Motor neuron (in vitro differentiated cells): ENCODE measurements around the gene RPGRIP1L. TPM values are rescaled to one million over a fixed set of nuclear protein-coding genes. Genes with fewer than 3 reads are reported as not detected.
"Not testable (repeated sequence)": the region's sequence is repeated elsewhere in the genome, so short reads cannot be mapped to it uniquely, and the experiment has no call there.

ENCODE experiments used
- ATAC-seq, 8 experiments: fragments of 200-7000 bp; cut with Tn5 transposase; replicated peaks in 6 of 8; 2 replicates each; pipeline ENCODE4 v1.8.0; 2021; ENCODE audit warnings: mild to moderate bottlenecking in 8 of 8, moderate library complexity in 8 of 8
- H3K27ac ChIP-seq, 2 donors: fragments of 250-450 bp; sonication (Bioruptor Pico); 2 replicates each; pipeline ENCODE4 v1.9.0; 2021; ENCODE audit warnings: antibody characterized with exemption in 2 of 2, mild to moderate bottlenecking in 2 of 2, moderate library complexity in 1 of 2
- H3K4me1 ChIP-seq, 2 donors: fragments of 250-450 bp; sonication (Bioruptor Pico); replicated peaks in 1 of 2; 2 replicates each; pipeline ENCODE4 v1.6.1; 2021; ENCODE audit warnings: antibody characterized with exemption in 2 of 2, mild to moderate bottlenecking in 2 of 2, moderate library complexity in 1 of 2
- H3K4me3 ChIP-seq, 5 donors: fragments of 250-450 bp; sonication (Bioruptor Pico); 2 replicates each; pipeline ENCODE4 v1.9.0; 2021; ENCODE audit warnings: antibody characterized with exemption in 5 of 5, mild to moderate bottlenecking in 5 of 5, moderate library complexity in 4 of 5
- WGBS, 10 experiments: fragments of 450-650 bp; shearing (Covaris generic); methylation state at CpG; one replicate each; pipeline ENCODE4 v1.0.0; 2022; 5-methylcytosine and 5-hydroxymethylcytosine counted together
- in situ Hi-C, 9 experiments: fragments of 400-800 bp; cut with MboI; loops; one replicate each; pipeline ENCODE4 v1.15.0; 2021; ENCODE audit warnings: low sequenced_read_pairs in 9 of 9, low pct_unique_long_range_greater_than_20kb in 2 of 9; ENCODE audit not compliant: unreplicated experiment in 9 of 9
- total RNA-seq, 8 experiments: library from RNA; unstranded; fragments of 300-600 nt; gene quantifications; 2 replicates each; pipeline versions ENCODE4 v1.2.3 to v1.2.4, GENCODE V29; 2022

The RPGRIP1L gene
- total RNA-seq, 8 experiments from 2014 or later = 9.2 to 27.5 (median 18.4) TPM

- no peak overlapping the region for H3K4me3 ChIP-seq
- ATAC-seq = no peak
- in situ Hi-C loops = no loop called here
- no peak overlapping the region for H3K27ac ChIP-seq
- peaks cover 11 to 13% of the 10 kb centered on the region in 2 donors for H3K4me1 ChIP-seq
- WGBS, 10 experiments = 54 to 100% (median 90%) methylated on average over 1 to 3 of the region's 3 CpGs; no CpG with 5 or more reads in 1 of the 10 experiments
These were observed 4.0 kb upstream of the RPGRIP1L start for GRCh38 chr16:53707671-53708070.

GRCh38 chr16:53704445-53704813 lies 770 bp upstream of the RPGRIP1L start:
- 3 to 31% (median 13%) methylated on average over 2 to 6 of the region's 6 CpGs for WGBS, 10 experiments
- ATAC-seq = no peak
- Histone ChIP-seq H3K27ac (peak overlapping the region; percentile 23 to 55), H3K4me1 (peaks cover 9 to 11% of the 10 kb centered on the region in 2 donors), H3K4me3 (peak overlapping the region; percentile 52 to 90 (median 67))
- in situ Hi-C loops = no loop called here

GRCh38 chr16:53698271-53698670 lies 5.4 kb downstream of the RPGRIP1L start:
- no CpG with 5 or more reads among the region's 31 CpGs for WGBS, 10 experiments
- H3K27ac ChIP-seq, H3K4me1 ChIP-seq, in situ Hi-C loops, H3K4me3 ChIP-seq, ATAC-seq: not testable (repeated sequence)

GRCh38 chr16:53695070-53695469 lies 8.6 kb downstream of the RPGRIP1L start:
- 29 to 100% (median 92%) methylated on average over 1 of the region's 1 CpG; no CpG with 5 or more reads in 5 of the 10 experiments for WGBS, 10 experiments
- in situ Hi-C loops = no loop called here
- no peak for ATAC-seq
- H3K27ac ChIP-seq = no peak overlapping the region
- no peak overlapping the region for H3K4me3 ChIP-seq
- peaks cover 0 to 13% of the 10 kb centered on the region in 2 donors for H3K4me1 ChIP-seq

- Histone ChIP-seq H3K27ac (peak overlapping the region in 1 of 2 donors; percentile 28), H3K4me3 (no peak overlapping the region), H3K4me1 (peaks cover 0 to 13% of the 10 kb centered on the region in 2 donors)
- WGBS, 10 experiments = 0 to 96% (median 89%) methylated on average over 1 to 5 of the region's 5 CpGs; no CpG with 5 or more reads in 1 of the 10 experiments
- peak in 2 of 8 experiments; percentile 55 to 65 for ATAC-seq
- in situ Hi-C loops = no loop called here
These were observed 10.3 kb downstream of the RPGRIP1L start for GRCh38 chr16:53693320-53693719.

GRCh38 chr16:53692146-53692545 lies 11.5 kb downstream of the RPGRIP1L start:
- in situ Hi-C loops = no loop called here
- 23 to 97% (median 91%) methylated on average over 2 to 5 of the region's 5 CpGs for WGBS, 10 experiments
- ATAC-seq = no peak
- Histone ChIP-seq H3K27ac (no peak overlapping the region), H3K4me1 (peaks cover 0 to 13% of the 10 kb centered on the region in 2 donors), H3K4me3 (no peak overlapping the region)

GRCh38 chr16:53690771-53691170 lies 12.9 kb downstream of the RPGRIP1L start:
- WGBS, 10 experiments = 75 to 100% (median 89%) methylated on average over 1 to 2 of the region's 2 CpGs; no CpG with 5 or more reads in 1 of the 10 experiments
- in situ Hi-C loops = no loop called here
- no peak for ATAC-seq

GRCh38 chr16:53689636-53690035 lies 14.0 kb downstream of the RPGRIP1L start:
- no peak overlapping the region for H3K27ac ChIP-seq
- H3K4me3 ChIP-seq = no peak overlapping the region
- in situ Hi-C loops = no loop called here
- peaks cover 0 to 13% of the 10 kb centered on the region in 2 donors for H3K4me1 ChIP-seq
- WGBS, 10 experiments = 57 to 100% (median 94%) methylated on average over 1 to 3 of the region's 3 CpGs; no CpG with 5 or more reads in 1 of the 10 experiments
- no peak for ATAC-seq

More at GRCh38 chr16:53690771-53691170, 12.9 kb downstream of the RPGRIP1L start:
- H3K27ac ChIP-seq = no peak overlapping the region
- H3K4me3 ChIP-seq = no peak overlapping the region
- H3K4me1 ChIP-seq = peaks cover 0 to 13% of the 10 kb centered on the region in 2 donors

GRCh38 chr16:53686710-53687109 lies 16.9 kb downstream of the RPGRIP1L start:
- Histone ChIP-seq H3K27ac (no peak overlapping the region), H3K4me1 (no peaks in the 10 kb centered on the region), H3K4me3 (no peak overlapping the region)
- 28 to 100% (median 86%) methylated on average over 1 to 3 of the region's 3 CpGs; no CpG with 5 or more reads in 1 of the 10 experiments for WGBS, 10 experiments
- peak in 3 of 8 experiments; percentile 65 to 78 (median 68) for ATAC-seq
- in situ Hi-C loops = no loop called here

- H3K27ac ChIP-seq, ATAC-seq, H3K4me3 ChIP-seq, H3K4me1 ChIP-seq, in situ Hi-C loops: not testable (repeated sequence)
- 80 to 100% (median 88%) methylated on average over 1 to 2 of the region's 3 CpGs; no CpG with 5 or more reads in 5 of the 10 experiments for WGBS, 10 experiments
These were observed 18.3 kb downstream of the RPGRIP1L start for GRCh38 chr16:53685334-53685733.

- ATAC-seq = peak in 3 of 8 experiments; percentile 84 to 89 (median 88)
- H3K27ac ChIP-seq = no peak overlapping the region
- peaks cover 0 to 2% of the 10 kb centered on the region in 2 donors for H3K4me1 ChIP-seq
- no peak overlapping the region for H3K4me3 ChIP-seq
- in situ Hi-C loops = no loop called here
- 0 to 97% (median 67%) methylated on average over 2 of the region's 2 CpGs for WGBS, 10 experiments
These were observed 22.3 kb downstream of the RPGRIP1L start for GRCh38 chr16:53681354-53681753.

GRCh38 chr16:53680756-53681155 lies 22.9 kb downstream of the RPGRIP1L start:
- H3K27ac ChIP-seq = no peak overlapping the region
- ATAC-seq = peak in 1 of 8 experiments; percentile 24
- WGBS, 10 experiments = 18 to 96% (median 81%) methylated on average over 1 to 2 of the region's 2 CpGs; no CpG with 5 or more reads in 2 of the 10 experiments
- H3K4me1 ChIP-seq = peaks cover 0 to 2% of the 10 kb centered on the region in 2 donors
- no peak overlapping the region for H3K4me3 ChIP-seq
- in situ Hi-C loops = no loop called here

GRCh38 chr16:53678756-53679343 lies 24.8 kb downstream of the RPGRIP1L start:
- peak in 1 of 8 experiments; percentile 35 for ATAC-seq
- H3K4me1 ChIP-seq = peaks cover 0 to 2% of the 10 kb centered on the region in 2 donors
- H3K27ac ChIP-seq = no peak overlapping the region
- in situ Hi-C loops = no loop called here
- H3K4me3 ChIP-seq = no peak overlapping the region

GRCh38 chr16:53678155-53678554 lies 25.5 kb downstream of the RPGRIP1L start:
- WGBS, 10 experiments = 63 to 100% (median 100%) methylated on average over 1 of the region's 1 CpG; no CpG with 5 or more reads in 2 of the 10 experiments
- no peak overlapping the region for H3K4me3 ChIP-seq
- no peak overlapping the region for H3K27ac ChIP-seq
- in situ Hi-C loops = no loop called here
- no peak for ATAC-seq
- H3K4me1 ChIP-seq = peaks cover 0 to 2% of the 10 kb centered on the region in 2 donors
